Duodenal mucosa (tissue), 2 donors: ENCODE data around the gene UBE2R2.
A peak's percentile ranks its signal among the peaks of the same experiment; 100 is the strongest.
"Not testable (repeated sequence)": the region's sequence is repeated elsewhere in the genome, so short reads cannot be mapped to it uniquely, and the experiment has no call there.

Experiments
- H3K27ac ChIP-seq: one replicate; pipeline ENCODE4 v1.7.0; 2013; ENCODE audit warnings: low read depth, low read length
- H3K27me3 ChIP-seq, 2 donors: one replicate each; pipeline ENCODE4 v1.7.0; 2013; ENCODE audit warnings: low read length in 2 of 2, control low read depth in 1 of 2; ENCODE audit not compliant: insufficient read depth in 2 of 2, control insufficient read depth in 1 of 2
- H3K36me3 ChIP-seq, 2 donors: one replicate each; pipeline ENCODE4 v1.7.0; 2013; ENCODE audit warnings: low read length in 2 of 2, control low read depth in 1 of 2; ENCODE audit not compliant: insufficient read depth in 2 of 2, control insufficient read depth in 1 of 2
- H3K4me1 ChIP-seq, 2 donors: one replicate each; pipeline ENCODE4 v1.7.0; 2013; ENCODE audit warnings: low read length in 2 of 2, control low read depth in 1 of 2; ENCODE audit not compliant: insufficient read depth in 2 of 2, control insufficient read depth in 1 of 2
- H3K4me3 ChIP-seq, 2 donors: one replicate each; pipeline ENCODE4 v1.7.0; 2013; ENCODE audit warnings: low read length in 2 of 2, low read depth in 1 of 2
- H3K9ac ChIP-seq, 2 donors: one replicate each; pipeline ENCODE4 v1.7.0; 2013; ENCODE audit warnings: low read length in 2 of 2, low read depth in 1 of 2
- H3K9me3 ChIP-seq, 2 donors: one replicate each; pipeline ENCODE4 v1.7.0; 2013; ENCODE audit warnings: low read length in 2 of 2, control low read depth in 1 of 2; ENCODE audit not compliant: control insufficient read depth in 1 of 2

The UBE2R2 gene

DNA sequence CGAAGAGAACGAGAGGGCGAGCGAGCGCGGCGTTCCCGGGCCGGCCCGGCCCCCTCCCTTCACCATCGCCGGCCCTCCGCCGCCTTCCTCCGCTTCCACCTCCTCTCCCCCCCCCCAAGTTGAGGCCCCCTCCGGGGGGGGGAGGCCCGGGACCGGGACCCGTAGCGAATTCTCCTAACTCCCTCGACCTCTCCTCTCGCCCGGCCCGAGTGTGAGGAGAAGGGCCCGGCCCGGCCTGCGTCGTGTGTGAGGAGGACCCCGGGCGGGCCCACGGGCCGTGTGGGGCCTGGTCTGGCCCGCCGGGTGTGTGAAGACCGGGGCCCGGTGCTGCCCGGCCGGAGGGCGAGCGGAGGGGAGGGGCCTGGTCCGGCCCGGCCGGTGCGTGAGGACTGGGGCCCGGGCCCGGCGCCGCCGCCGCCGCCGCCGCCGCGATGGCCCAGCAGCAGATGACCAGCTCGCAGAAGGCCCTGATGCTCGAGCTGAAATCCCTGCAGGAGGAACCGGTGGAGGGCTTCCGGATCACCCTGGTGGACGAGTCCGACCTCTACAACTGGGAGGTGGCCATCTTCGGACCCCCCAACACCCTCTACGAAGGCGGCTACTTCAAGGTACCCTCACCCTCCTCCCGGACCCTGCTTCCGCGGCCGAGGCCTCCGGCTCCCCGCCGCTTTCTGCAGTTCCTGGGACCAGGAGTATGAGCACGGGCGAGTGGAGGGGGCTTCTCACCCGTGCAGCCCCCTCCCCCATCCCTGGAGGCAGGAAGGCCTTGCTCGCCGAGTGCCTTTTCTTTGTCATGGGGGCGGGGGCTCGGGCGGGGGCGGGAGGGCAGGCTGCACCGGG is 587 bp downstream of the UBE2R2 start:
- Histone ChIP-seq H3K9ac (peak overlapping the region; percentile 89 to 91), H3K9me3 (no peaks in the 10 kb centered on the region), H3K27ac (peak overlapping the region; percentile 98), H3K4me1 (peaks cover 42 to 46% of the 10 kb centered on the region in 2 donors), H3K4me3 (peak overlapping the region; percentile 92 to 93), H3K36me3 (no peaks in the 10 kb centered on the region), H3K27me3 (no peaks in the 10 kb centered on the region)

DNA sequence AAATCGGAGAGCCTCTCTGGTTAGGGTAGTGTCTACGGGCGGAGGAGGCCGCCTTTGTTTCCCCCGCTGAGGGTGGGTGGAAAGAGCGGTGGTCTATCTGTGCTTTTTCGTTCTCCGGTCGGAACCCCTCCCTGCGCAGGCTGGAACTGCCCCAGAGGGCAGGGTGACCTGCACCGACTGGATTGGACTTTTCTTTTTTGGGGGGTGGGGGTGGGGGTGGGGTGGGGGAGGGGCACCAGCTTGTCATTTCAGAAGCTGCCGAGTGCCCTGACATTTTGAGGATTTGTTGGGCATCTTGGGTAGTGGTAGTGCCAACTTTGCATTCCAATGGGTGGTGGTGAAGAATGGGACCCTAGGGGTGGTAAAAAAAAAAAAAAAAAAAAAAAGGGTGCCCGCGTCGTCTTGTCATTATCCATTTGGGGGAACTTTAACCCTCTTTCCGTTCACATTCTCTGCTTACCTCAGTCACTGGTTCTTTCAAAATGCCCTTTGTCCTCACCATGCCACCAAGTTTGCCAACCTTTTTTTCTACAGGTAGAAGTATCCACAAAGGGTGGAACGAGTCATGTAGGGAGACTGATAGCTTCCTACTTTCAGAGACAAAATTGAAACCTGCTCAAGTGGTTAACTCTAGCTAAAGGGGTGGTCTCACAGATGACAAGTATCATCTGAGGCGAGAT is 1.3 kb downstream of the UBE2R2 start:
- H3K9me3 ChIP-seq = no peaks in the 10 kb centered on the region
- H3K4me3 ChIP-seq = peak overlapping the region; percentile 92 to 93
- no peaks in the 10 kb centered on the region for H3K36me3 ChIP-seq
- H3K9ac ChIP-seq = peak overlapping the region; percentile 89 to 91
- H3K27ac ChIP-seq = peak overlapping the region; percentile 98
- H3K27me3 ChIP-seq = no peaks in the 10 kb centered on the region
- peaks cover 42 to 46% of the 10 kb centered on the region in 2 donors for H3K4me1 ChIP-seq

GRCh38 chr9:33818847-33819500 is 2.0 kb downstream of the UBE2R2 start:
- no peaks in the 10 kb centered on the region for H3K27me3 ChIP-seq
- H3K36me3 ChIP-seq = no peaks in the 10 kb centered on the region
- H3K27ac ChIP-seq = peak overlapping the region; percentile 98
- no peaks in the 10 kb centered on the region for H3K9me3 ChIP-seq
- H3K4me1 ChIP-seq = peaks cover 39 to 42% of the 10 kb centered on the region in 2 donors
- H3K4me3 ChIP-seq = peak overlapping the region; percentile 92 to 93
- peak overlapping the region; percentile 26 to 91 for H3K9ac ChIP-seq

DNA sequence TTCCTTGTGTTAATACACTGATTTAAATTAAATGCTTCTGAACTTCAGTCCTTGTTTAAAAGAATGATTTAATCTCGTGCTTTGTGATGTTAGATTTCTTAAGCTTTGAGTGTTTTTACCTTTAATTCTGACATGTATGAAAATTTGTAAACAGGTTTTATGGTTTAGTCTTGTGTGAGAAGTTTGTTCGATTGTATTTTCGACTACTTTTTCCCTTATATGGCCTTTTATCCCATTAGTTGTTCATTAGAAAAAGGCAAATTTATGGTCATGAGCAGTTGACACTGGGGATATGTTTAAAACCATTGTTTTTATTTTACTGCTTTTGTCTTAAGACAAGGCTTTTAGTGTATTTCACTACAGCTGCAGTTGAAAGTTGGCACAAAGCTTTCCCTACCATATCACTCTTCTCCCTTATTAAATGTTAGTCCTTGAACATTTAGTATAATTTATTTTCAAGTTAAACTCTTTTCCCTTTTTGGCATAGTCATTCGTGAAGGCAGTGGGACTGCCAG is 3.3 kb downstream of the UBE2R2 start:
- Histone ChIP-seq H3K9me3 (no peaks in the 10 kb centered on the region), H3K27me3 (no peaks in the 10 kb centered on the region), H3K9ac (peak overlapping the region in 1 of 2 donors; percentile 6), H3K4me1 (peaks cover 26 to 30% of the 10 kb centered on the region in 2 donors), H3K36me3 (no peaks in the 10 kb centered on the region), H3K27ac (no peak overlapping the region), H3K4me3 (peak overlapping the region; percentile 6 to 93)

- H3K9me3 ChIP-seq = no peaks in the 10 kb centered on the region
- no peak overlapping the region for H3K4me3 ChIP-seq
- H3K27ac ChIP-seq = no peak overlapping the region
- H3K27me3 ChIP-seq = no peaks in the 10 kb centered on the region
- H3K36me3 ChIP-seq = no peaks in the 10 kb centered on the region
- peaks cover 12 to 16% of the 10 kb centered on the region in 2 donors for H3K4me1 ChIP-seq
- H3K9ac ChIP-seq = no peak overlapping the region
Observed at GRCh38 chr9:33823801-33824200, 6.8 kb downstream of the UBE2R2 start.

DNA sequence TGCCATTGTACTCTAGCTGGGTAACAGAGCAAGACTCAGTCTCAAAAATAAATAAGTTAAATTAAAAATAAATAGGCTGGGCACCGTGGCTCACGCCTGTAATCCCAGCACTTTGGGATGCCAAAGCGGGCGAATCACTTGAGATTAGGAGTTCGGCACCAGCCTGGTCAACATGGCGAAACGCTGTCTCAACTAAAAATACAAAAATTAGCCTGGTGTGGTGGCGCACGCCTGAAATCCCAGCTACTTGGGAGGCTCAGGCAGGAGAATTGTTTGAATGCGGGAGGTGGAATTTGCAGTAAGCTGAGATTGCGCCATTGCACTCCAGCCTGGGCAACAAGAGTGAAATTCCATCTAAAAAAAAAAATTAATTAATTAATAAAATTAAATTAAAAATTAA is 10.3 kb downstream of the UBE2R2 start:
- H3K9ac ChIP-seq, H3K36me3 ChIP-seq, H3K27ac ChIP-seq, H3K4me3 ChIP-seq, H3K4me1 ChIP-seq, H3K27me3 ChIP-seq, H3K9me3 ChIP-seq: not testable (repeated sequence)

- H3K27ac ChIP-seq, H3K4me1 ChIP-seq, H3K4me3 ChIP-seq, H3K36me3 ChIP-seq, H3K9ac ChIP-seq, H3K9me3 ChIP-seq, H3K27me3 ChIP-seq: not testable (repeated sequence)
Observed at GRCh38 chr9:33829641-33830230, 12.8 kb downstream of the UBE2R2 start.

- H3K9me3 ChIP-seq = no peaks in the 10 kb centered on the region
- H3K27ac ChIP-seq = no peak overlapping the region
- H3K9ac ChIP-seq = no peak overlapping the region
- no peaks in the 10 kb centered on the region for H3K27me3 ChIP-seq
- H3K4me1 ChIP-seq = peaks cover 0 to 12% of the 10 kb centered on the region in 2 donors
- no peak overlapping the region for H3K4me3 ChIP-seq
- no peaks in the 10 kb centered on the region for H3K36me3 ChIP-seq
Observed at GRCh38 chr9:33835625-33836260, 18.8 kb downstream of the UBE2R2 start.

- H3K9me3 ChIP-seq, H3K4me3 ChIP-seq, H3K27me3 ChIP-seq, H3K36me3 ChIP-seq, H3K27ac ChIP-seq, H3K9ac ChIP-seq: not testable (repeated sequence)
- H3K4me1 ChIP-seq = peaks cover 0 to 12% of the 10 kb centered on the region in 2 donors
Observed at GRCh38 chr9:33836261-33836660, 19.3 kb downstream of the UBE2R2 start.
